ELR (cell line): ENCODE results near the gene UGP2.

Experiments used
- DNase-seq: peaks from one replicate; pipeline ENCODE4 v3.0.0-alpha.2; 2015; ENCODE audit warnings: low read depth

UGP2 gene

GRCh38 chr2:63865159-63865799, 23.6 kb downstream of the UGP2 start:
- DNase-seq, result no peak

GRCh38 chr2:63866009-63866709, 24.5 kb downstream of the UGP2 start:
- peak; percentile 22 for DNase-seq

- no peak for DNase-seq
These were observed 29.0 kb downstream of the UGP2 start for GRCh38 chr2:63870679-63871078.

GRCh38 chr2:63871864-63872263, 30.2 kb downstream of the UGP2 start:
- no peak for DNase-seq

GRCh38 chr2:63872571-63873328, 31.1 kb downstream of the UGP2 start:
- no peak for DNase-seq

GRCh38 chr2:63874204-63875130, 32.8 kb downstream of the UGP2 start:
- no peak for DNase-seq

GRCh38 chr2:63875131-63875527, 33.4 kb downstream of the UGP2 start:
- DNase-seq, result peak; percentile 5

GRCh38 chr2:63875559-63876245, 34.0 kb downstream of the UGP2 start:
- DNase-seq, result no peak

- DNase-seq, result no peak
These were observed 34.6 kb downstream of the UGP2 start for GRCh38 chr2:63876311-63876710.

GRCh38 chr2:63878486-63878885, 36.8 kb downstream of the UGP2 start:
- DNase-seq, result no peak

GRCh38 chr2:63879876-63880433, 38.3 kb downstream of the UGP2 start:
- DNase-seq, result no peak

- no peak for DNase-seq
These were observed 38.9 kb downstream of the UGP2 start for GRCh38 chr2:63880625-63881024.

GRCh38 chr2:63881205-63881604, 39.5 kb downstream of the UGP2 start:
- no peak for DNase-seq

- no peak for DNase-seq
These were observed 40.9 kb downstream of the UGP2 start for GRCh38 chr2:63882395-63883105.

- DNase-seq, result no peak
These were observed 44.7 kb downstream of the UGP2 start for GRCh38 chr2:63886445-63886844.

- no peak for DNase-seq
These were observed 46.4 kb downstream of the UGP2 start for GRCh38 chr2:63888053-63888452.

- peak; percentile 62 for DNase-seq
These were observed 47.0 kb downstream of the UGP2 start for GRCh38 chr2:63888490-63889402.

GRCh38 chr2:63890678-63891077, 49.0 kb downstream of the UGP2 start:
- no peak for DNase-seq

- no peak for DNase-seq
These were observed 49.9 kb downstream of the UGP2 start for GRCh38 chr2:63891488-63892030.
